GM12891 (cell line): ENCODE data around the gene GABRR2.

ENCODE experiments used
- POLR2A ChIP-seq: IDR thresholded peaks from 2 replicates; pipeline ENCODE4 v1.6.1; 2011; ENCODE audit warnings: low read depth, low read length, control low read depth
- POLR2AphosphoS5 ChIP-seq: IDR thresholded peaks from 2 replicates; pipeline ENCODE4 v1.6.1; 2011; ENCODE audit warnings: low read depth, low read length, control low read depth
- SPI1 ChIP-seq: IDR thresholded peaks from 2 replicates; pipeline ENCODE4 v1.6.1; 2011; ENCODE audit warnings: low read depth, low read length, control low read depth
- TAF1 ChIP-seq: IDR thresholded peaks from 2 replicates; pipeline ENCODE4 v1.6.1; 2011; ENCODE audit warnings: low read depth, low read length, control low read depth

- TF ChIP-seq POLR2A = no peak
- no peak for TF ChIP-seq POLR2AphosphoS5
- TF ChIP-seq SPI1 = no peak
- no peak for TF ChIP-seq TAF1
Measured at GRCh38 chr6:89244241-89244985, 70.7 kb downstream of the GABRR2 start.
